ENCODE measurements around the gene LPP.

Gene LPP

DNA sequence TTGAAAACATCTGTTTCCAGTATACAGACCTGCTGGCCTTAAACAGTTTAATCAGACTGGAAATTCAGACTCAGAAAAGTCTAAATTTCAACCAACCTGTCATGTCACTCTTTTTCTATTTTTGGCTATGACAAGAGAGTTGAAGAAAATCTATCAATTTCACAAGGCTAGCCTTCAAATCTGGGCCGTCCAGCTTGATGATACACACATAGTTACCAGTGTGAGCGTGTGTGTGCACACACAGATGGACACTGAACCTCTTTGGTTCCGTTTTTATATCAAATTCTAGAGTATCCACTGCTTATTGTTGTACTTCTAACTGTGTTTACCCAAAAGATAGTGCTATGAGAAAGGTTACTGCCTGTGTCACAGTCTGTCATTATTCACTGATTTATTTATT, 368.2 kb downstream of the LPP start:
- Histone ChIP-seq H3K4me1 (ENCODE audit: control insufficient read depth, insufficient read depth, low read length) (no peaks in the 10 kb centered on the region), H3K27me3 (ENCODE audit: control insufficient read depth, insufficient read depth, low read length) (no peaks in the 10 kb centered on the region), H3K27ac (ENCODE audit: low read depth, low read length) (no peak overlapping the region), H3K9ac (ENCODE audit: low read depth, low read length) (no peak overlapping the region), H3K9me3 (ENCODE audit: control insufficient read depth, insufficient read depth, low read length) (no peaks in the 10 kb centered on the region), H3K36me3 (ENCODE audit: control insufficient read depth, insufficient read depth, low read length) (no peaks in the 10 kb centered on the region), H3K4me3 (ENCODE audit: low read depth, low read length) (no peak overlapping the region)

DNA sequence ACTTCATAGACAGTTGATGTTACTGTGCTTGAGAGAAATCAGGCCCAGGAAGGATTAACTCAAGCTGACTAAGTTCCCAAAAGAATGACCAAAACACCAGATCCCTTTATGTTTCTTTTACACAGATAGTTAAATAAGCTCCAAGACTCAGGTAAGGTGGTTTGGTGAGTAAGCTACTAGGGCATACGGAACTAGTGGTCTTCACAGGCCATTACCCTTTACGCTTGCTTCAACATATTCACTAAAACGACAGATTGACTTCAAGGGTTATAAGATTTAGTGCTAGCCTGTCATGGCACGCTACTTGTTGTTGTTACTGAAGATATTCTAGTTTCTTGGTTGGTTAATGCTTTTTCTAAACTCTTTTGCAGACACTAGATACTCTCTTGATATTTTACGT, 369.3 kb downstream of the LPP start:
- Histone ChIP-seq H3K4me3 (ENCODE audit: low read depth, low read length) (no peak overlapping the region), H3K27me3 (ENCODE audit: control insufficient read depth, insufficient read depth, low read length) (no peaks in the 10 kb centered on the region), H3K27ac (ENCODE audit: low read depth, low read length) (no peak overlapping the region), H3K9ac (ENCODE audit: low read depth, low read length) (no peak overlapping the region), H3K9me3 (ENCODE audit: control insufficient read depth, insufficient read depth, low read length) (no peaks in the 10 kb centered on the region), H3K36me3 (ENCODE audit: control insufficient read depth, insufficient read depth, low read length) (no peaks in the 10 kb centered on the region), H3K4me1 (ENCODE audit: control insufficient read depth, insufficient read depth, low read length) (no peaks in the 10 kb centered on the region)

DNA sequence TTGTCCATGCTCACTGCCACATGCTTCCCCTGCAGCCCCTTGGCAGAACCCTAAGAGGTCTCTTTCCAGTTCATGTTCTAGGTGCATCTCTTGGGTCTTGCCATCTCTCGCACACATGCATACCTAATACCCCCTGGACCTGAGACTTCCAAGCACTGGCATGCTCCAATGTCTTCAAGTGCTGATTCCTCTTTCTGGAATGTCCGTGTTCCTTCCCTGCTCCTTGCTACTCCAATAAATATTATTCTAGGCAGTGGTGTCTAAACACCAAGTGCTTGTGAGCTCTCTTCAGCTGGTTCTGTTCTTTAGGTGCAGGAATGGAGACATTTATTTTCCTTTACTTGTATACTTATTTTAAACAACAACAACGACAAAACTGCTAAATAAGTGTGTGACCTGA, 370.1 kb downstream of the LPP start:
- H3K4me3 ChIP-seq (ENCODE audit: low read depth, low read length), result no peak overlapping the region
- no peaks in the 10 kb centered on the region for H3K27me3 ChIP-seq (ENCODE audit: control insufficient read depth, insufficient read depth, low read length)
- no peaks in the 10 kb centered on the region for H3K36me3 ChIP-seq (ENCODE audit: control insufficient read depth, insufficient read depth, low read length)
- no peak overlapping the region for H3K9ac ChIP-seq (ENCODE audit: low read depth, low read length)
- no peaks in the 10 kb centered on the region for H3K9me3 ChIP-seq (ENCODE audit: control insufficient read depth, insufficient read depth, low read length)
- H3K4me1 ChIP-seq (ENCODE audit: control insufficient read depth, insufficient read depth, low read length), result no peaks in the 10 kb centered on the region
- H3K27ac ChIP-seq (ENCODE audit: low read depth, low read length), result no peak overlapping the region

DNA sequence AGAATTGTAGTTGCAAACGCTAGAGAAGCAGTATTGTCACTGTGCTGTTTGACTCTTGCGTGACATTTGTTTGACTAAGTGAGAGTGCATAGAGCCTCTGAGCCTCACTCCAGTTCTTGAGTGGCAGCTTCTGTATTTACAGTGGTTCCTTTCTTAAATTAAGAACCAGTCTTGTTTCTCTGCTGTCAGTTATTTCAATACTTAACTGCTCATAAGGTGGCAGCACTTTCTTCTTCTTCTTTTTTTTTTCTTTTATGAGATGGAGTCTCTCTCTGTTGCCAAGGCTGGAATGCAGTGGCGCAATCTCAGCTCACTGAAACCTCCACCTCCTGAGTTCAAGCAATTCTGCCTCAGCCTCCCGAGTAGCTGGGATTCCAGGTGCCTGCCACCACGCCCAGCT, 372.1 kb downstream of the LPP start:
- Histone ChIP-seq H3K4me1 (ENCODE audit: control insufficient read depth, insufficient read depth, low read length) (peaks cover 2% of the 10 kb centered on the region; the same call in 1 of the 2 replicates), H3K9me3 (ENCODE audit: control insufficient read depth, insufficient read depth, low read length) (no peaks in the 10 kb centered on the region), H3K4me3 (ENCODE audit: low read depth, low read length) (no peak overlapping the region), H3K36me3 (ENCODE audit: control insufficient read depth, insufficient read depth, low read length) (no peaks in the 10 kb centered on the region), H3K27me3 (ENCODE audit: control insufficient read depth, insufficient read depth, low read length) (no peaks in the 10 kb centered on the region), H3K27ac (ENCODE audit: low read depth, low read length) (no peak overlapping the region), H3K9ac (ENCODE audit: low read depth, low read length) (no peak overlapping the region)

DNA sequence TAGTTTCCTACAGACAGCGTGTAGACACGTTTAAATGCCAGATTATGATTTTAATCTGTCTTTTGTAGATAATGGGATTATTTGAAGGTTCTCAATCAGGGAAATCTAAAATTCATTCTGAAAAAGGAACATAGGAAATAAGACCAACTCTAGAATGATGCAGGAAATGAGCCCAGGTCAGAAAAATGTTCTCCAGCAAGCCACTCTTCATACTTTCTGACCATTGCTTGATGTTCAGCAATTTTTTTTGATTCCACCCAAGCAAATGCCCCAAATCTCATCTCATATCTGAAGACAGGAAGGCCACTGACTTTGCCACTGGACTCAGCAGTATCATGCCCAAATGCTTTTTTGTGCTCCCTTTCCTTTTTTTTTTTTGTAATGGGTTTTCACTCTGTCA, 373.4 kb downstream of the LPP start:
- no peaks in the 10 kb centered on the region for H3K27me3 ChIP-seq (ENCODE audit: control insufficient read depth, insufficient read depth, low read length)
- no peak overlapping the region for H3K9ac ChIP-seq (ENCODE audit: low read depth, low read length)
- H3K4me1 ChIP-seq (ENCODE audit: control insufficient read depth, insufficient read depth, low read length), result peaks cover 2% of the 10 kb centered on the region; the same call in 1 of the 2 replicates
- no peak overlapping the region for H3K4me3 ChIP-seq (ENCODE audit: low read depth, low read length)
- no peaks in the 10 kb centered on the region for H3K36me3 ChIP-seq (ENCODE audit: control insufficient read depth, insufficient read depth, low read length)
- H3K27ac ChIP-seq (ENCODE audit: low read depth, low read length), result no peak overlapping the region
- no peaks in the 10 kb centered on the region for H3K9me3 ChIP-seq (ENCODE audit: control insufficient read depth, insufficient read depth, low read length)

DNA sequence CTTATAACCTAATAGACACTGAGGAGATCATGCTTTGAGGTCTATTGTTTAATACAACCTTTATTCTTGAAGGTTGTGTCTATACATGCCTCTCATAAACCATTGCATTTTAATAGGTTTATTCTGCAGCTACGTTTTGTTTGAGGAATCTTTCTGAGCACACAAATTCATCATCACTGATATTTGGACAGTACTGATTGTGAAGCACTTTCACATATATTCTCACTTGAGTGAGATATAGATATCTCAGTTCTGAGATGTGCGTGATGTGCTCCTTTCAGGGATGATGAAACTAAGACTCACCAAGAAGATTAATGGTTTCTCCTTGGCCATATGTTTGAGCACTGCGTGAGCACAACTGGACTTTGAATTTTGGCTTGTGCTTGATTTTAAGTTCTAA, 374.4 kb downstream of the LPP start:
- Histone ChIP-seq H3K27me3 (ENCODE audit: control insufficient read depth, insufficient read depth, low read length) (no peaks in the 10 kb centered on the region), H3K36me3 (ENCODE audit: control insufficient read depth, insufficient read depth, low read length) (no peaks in the 10 kb centered on the region), H3K4me3 (ENCODE audit: low read depth, low read length) (no peak overlapping the region), H3K9ac (ENCODE audit: low read depth, low read length) (no peak overlapping the region), H3K27ac (ENCODE audit: low read depth, low read length) (no peak overlapping the region), H3K4me1 (ENCODE audit: control insufficient read depth, insufficient read depth, low read length) (peaks cover 6% of the 10 kb centered on the region), H3K9me3 (ENCODE audit: control insufficient read depth, insufficient read depth, low read length) (no peaks in the 10 kb centered on the region)

DNA sequence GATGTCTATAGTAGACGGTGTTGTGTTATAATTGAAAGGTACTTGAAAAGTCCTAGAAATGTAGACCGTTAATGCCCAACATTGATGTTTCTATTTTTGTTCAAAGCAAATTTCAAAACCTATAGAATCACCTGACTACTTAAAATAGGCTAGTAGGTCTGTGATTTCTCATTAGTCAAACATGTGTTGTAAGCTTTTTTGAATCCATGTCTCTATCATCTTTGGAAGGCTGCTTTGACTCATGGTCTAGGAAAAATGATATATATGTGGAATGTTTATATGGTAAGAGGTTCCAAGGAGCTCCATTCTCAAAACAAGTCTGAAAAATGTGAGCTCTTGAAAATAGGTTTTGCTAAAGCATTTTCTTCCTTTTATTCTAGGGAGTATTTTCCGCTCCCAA, 375.3 kb downstream of the LPP start:
- no peak overlapping the region for H3K27ac ChIP-seq (ENCODE audit: low read depth, low read length)
- H3K9ac ChIP-seq (ENCODE audit: low read depth, low read length), result no peak overlapping the region
- H3K4me1 ChIP-seq (ENCODE audit: control insufficient read depth, insufficient read depth, low read length), result peaks cover 14% of the 10 kb centered on the region
- H3K9me3 ChIP-seq (ENCODE audit: control insufficient read depth, insufficient read depth, low read length), result no peaks in the 10 kb centered on the region
- H3K27me3 ChIP-seq (ENCODE audit: control insufficient read depth, insufficient read depth, low read length), result no peaks in the 10 kb centered on the region
- no peaks in the 10 kb centered on the region for H3K36me3 ChIP-seq (ENCODE audit: control insufficient read depth, insufficient read depth, low read length)
- no peak overlapping the region for H3K4me3 ChIP-seq (ENCODE audit: low read depth, low read length)

DNA sequence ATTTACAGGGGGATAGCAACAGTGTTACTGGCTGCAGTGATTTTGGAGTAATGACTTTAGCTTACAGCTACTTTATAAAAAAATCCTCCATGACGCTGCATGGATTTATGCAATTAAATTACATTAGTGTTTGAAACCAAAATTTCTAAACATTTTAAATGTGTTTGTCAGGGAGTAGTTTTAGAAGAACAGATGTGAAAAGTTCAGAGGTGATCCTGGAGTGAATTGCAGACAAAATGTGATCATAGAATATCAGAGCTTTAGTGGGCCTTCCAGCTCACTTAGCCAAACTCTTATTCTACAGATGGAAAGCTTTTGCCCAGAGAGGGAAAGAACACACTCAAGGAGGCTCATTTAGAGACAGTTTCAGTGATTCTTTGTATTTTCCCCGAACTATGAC, 376.3 kb downstream of the LPP start:
- Histone ChIP-seq H3K27me3 (ENCODE audit: control insufficient read depth, insufficient read depth, low read length) (no peaks in the 10 kb centered on the region), H3K27ac (ENCODE audit: low read depth, low read length) (no peak overlapping the region), H3K4me3 (ENCODE audit: low read depth, low read length) (no peak overlapping the region), H3K4me1 (ENCODE audit: control insufficient read depth, insufficient read depth, low read length) (peaks cover 24% of the 10 kb centered on the region), H3K36me3 (ENCODE audit: control insufficient read depth, insufficient read depth, low read length) (no peaks in the 10 kb centered on the region), H3K9me3 (ENCODE audit: control insufficient read depth, insufficient read depth, low read length) (no peaks in the 10 kb centered on the region), H3K9ac (ENCODE audit: low read depth, low read length) (no peak overlapping the region)

DNA sequence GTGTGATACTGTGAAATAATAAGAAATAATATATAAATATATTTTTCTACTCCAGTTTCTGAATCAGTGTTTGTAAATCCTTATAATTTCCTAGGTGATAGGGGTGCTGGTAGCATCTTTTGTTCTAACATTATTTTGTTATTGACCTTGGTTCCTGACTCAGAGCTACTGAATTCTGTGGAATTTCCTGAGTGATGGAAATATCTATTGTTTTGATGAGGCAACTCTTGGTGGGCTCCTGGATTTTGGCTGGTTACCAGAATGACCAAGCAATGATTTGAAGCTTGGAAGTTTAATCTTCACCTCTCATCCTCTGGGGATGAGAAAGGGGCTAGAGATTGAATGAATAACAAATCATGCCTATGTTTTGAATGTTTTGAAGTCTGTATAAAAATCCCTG, 377.3 kb downstream of the LPP start:
- H3K27me3 ChIP-seq (ENCODE audit: control insufficient read depth, insufficient read depth, low read length), result no peaks in the 10 kb centered on the region
- no peaks in the 10 kb centered on the region for H3K36me3 ChIP-seq (ENCODE audit: control insufficient read depth, insufficient read depth, low read length)
- no peak overlapping the region for H3K4me3 ChIP-seq (ENCODE audit: low read depth, low read length)
- no peaks in the 10 kb centered on the region for H3K9me3 ChIP-seq (ENCODE audit: control insufficient read depth, insufficient read depth, low read length)
- no peak overlapping the region for H3K9ac ChIP-seq (ENCODE audit: low read depth, low read length)
- H3K27ac ChIP-seq (ENCODE audit: low read depth, low read length), result no peak overlapping the region
- peaks cover 24% of the 10 kb centered on the region for H3K4me1 ChIP-seq (ENCODE audit: control insufficient read depth, insufficient read depth, low read length)

DNA sequence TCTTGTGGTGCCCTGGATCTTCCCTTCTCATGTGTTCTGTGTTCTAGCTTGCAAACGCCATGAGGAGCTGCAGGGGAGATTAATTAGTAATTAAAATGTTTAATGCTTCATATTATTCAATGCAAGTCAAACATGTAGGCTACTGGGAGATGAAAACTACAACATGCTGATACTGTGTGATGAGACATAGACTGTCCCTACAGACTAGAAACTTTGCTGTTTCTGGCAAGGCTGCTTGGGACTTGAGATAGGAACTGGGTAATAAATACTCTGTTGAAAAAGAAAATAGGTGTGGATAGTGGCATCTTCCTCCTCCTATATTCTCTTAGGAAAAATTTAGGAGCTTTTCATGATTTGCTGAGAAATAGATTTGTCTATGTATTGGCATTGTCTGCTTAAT, 379.2 kb downstream of the LPP start:
- Histone ChIP-seq H3K4me3 (ENCODE audit: low read depth, low read length) (no peak overlapping the region), H3K27ac (ENCODE audit: low read depth, low read length) (no peak overlapping the region), H3K9ac (ENCODE audit: low read depth, low read length) (no peak overlapping the region), H3K36me3 (ENCODE audit: control insufficient read depth, insufficient read depth, low read length) (no peaks in the 10 kb centered on the region), H3K9me3 (ENCODE audit: control insufficient read depth, insufficient read depth, low read length) (no peaks in the 10 kb centered on the region), H3K27me3 (ENCODE audit: control insufficient read depth, insufficient read depth, low read length) (no peaks in the 10 kb centered on the region), H3K4me1 (ENCODE audit: control insufficient read depth, insufficient read depth, low read length) (peaks cover 24% of the 10 kb centered on the region)

DNA sequence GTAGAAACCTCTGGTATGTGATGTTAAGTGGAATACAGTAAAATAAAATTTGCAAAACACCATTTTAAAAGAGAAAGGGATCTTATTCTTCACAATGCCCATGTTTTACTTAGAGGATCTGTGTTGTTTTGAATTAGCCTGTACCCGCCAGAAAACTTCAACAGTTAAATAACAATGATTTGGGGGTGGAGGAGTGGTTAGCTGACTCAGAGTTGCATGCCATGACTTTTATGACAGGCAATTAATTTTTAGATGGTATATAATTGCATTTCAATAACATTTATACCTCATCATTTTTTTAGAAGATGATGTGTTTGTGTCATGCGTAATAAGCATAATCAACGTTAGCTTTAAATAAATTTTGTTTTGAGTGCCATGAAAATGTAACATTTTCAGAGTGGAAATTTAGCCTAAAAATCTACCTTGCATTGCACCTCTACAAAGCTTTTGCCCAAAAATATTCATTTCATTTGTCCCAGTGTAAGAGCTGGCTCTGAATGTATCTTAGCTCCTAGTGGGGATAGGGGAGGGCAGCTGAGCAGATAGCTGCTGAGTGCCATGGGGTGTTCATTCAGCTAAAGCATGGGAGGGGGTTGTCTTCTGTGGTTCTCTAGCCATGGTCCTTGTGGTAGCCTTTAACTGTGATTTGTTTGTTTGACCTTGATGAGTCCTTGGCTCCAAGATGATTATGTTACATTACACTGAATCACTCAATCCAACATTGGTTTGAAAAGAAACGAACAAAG, 379.8 kb downstream of the LPP start:
- Histone ChIP-seq H3K27me3 (ENCODE audit: control insufficient read depth, insufficient read depth, low read length) (no peaks in the 10 kb centered on the region), H3K4me3 (ENCODE audit: low read depth, low read length) (no peak overlapping the region), H3K9me3 (ENCODE audit: control insufficient read depth, insufficient read depth, low read length) (no peaks in the 10 kb centered on the region), H3K9ac (ENCODE audit: low read depth, low read length) (no peak overlapping the region), H3K4me1 (ENCODE audit: control insufficient read depth, insufficient read depth, low read length) (peaks cover 24% of the 10 kb centered on the region), H3K27ac (ENCODE audit: low read depth, low read length) (no peak overlapping the region), H3K36me3 (ENCODE audit: control insufficient read depth, insufficient read depth, low read length) (no peaks in the 10 kb centered on the region)
